GM12878 (cell line): ENCODE results near the gene HBA1.
"Not testable (repeated sequence)": the region's sequence is repeated elsewhere in the genome, so short reads cannot be mapped to it uniquely, and the experiment has no call there.

Experiments used
- BACH1 ChIP-seq: fragments of 450-650 bp; IDR thresholded peaks from 2 replicates; pipeline ENCODE4 v1.6.1; 2017; ENCODE audit warnings: mild to moderate bottlenecking, borderline replicate concordance
- CTCF ChIP-seq, 3 experiments: IDR thresholded peaks in 2 of 3; conservative IDR thresholded peaks in 1 of 3; 2 replicates each; pipeline ENCODE4 v1.5.1; 2011; ENCODE audit warnings: low read depth in 3 of 3, low read length in 3 of 3, mild to moderate bottlenecking in 3 of 3, control low read depth in 2 of 3, moderate library complexity in 2 of 3, inconsistent platforms in 1 of 3, mixed read lengths in 1 of 3; ENCODE audit not compliant: control insufficient read depth in 2 of 3, insufficient read depth in 1 of 3; ENCODE audit errors: extremely low read depth in 1 of 3
- FOS ChIP-seq: IDR thresholded peaks from 3 replicates; pipeline ENCODE4 v1.6.1; 2011; ENCODE audit warnings: borderline replicate concordance; ENCODE audit not compliant: insufficient read length; ENCODE audit errors: extremely low read depth
- MLLT1 ChIP-seq: fragments of 450-650 bp; IDR thresholded peaks from 2 replicates; pipeline ENCODE4 v1.6.1; 2016; ENCODE audit warnings: mild to moderate bottlenecking
- NFIC ChIP-seq: IDR thresholded peaks from 2 replicates; pipeline ENCODE4 v1.6.1; 2012; ENCODE audit warnings: low read depth, mild to moderate bottlenecking, inconsistent platforms, low read length, moderate library complexity
- NFYB ChIP-seq: IDR thresholded peaks from 2 replicates; pipeline ENCODE4 v1.6.1; 2011; ENCODE audit warnings: low read depth, mild to moderate bottlenecking, low read length, improper control_type of control experiment, moderate library complexity; ENCODE audit not compliant: insufficient read depth
- NR2C1 ChIP-seq: fragments of 450-650 bp; IDR thresholded peaks from 2 replicates; pipeline ENCODE4 v1.6.1; 2017; ENCODE audit warnings: antibody characterized with exemption, mild to moderate bottlenecking, moderate library complexity
- POLR2A ChIP-seq: IDR thresholded peaks from 2 replicates; pipeline ENCODE4 v1.6.1; 2011; ENCODE audit warnings: low read depth, mild to moderate bottlenecking, low read length
- POLR2AphosphoS5 ChIP-seq: IDR thresholded peaks from 2 replicates; pipeline ENCODE4 v1.6.1; 2011; ENCODE audit warnings: mild to moderate bottlenecking, low read length, inconsistent platforms
- RB1 ChIP-seq: fragments of 450-650 bp; formaldehyde crosslinking; IDR thresholded peaks from 2 replicates; pipeline ENCODE4 v1.6.1; 2017; ENCODE audit warnings: mild to moderate bottlenecking, borderline replicate concordance
- REST ChIP-seq: IDR thresholded peaks from 2 replicates; pipeline ENCODE4 v1.6.1; 2012; ENCODE audit warnings: mild to moderate bottlenecking, low read depth, low read length
- SMAD1 ChIP-seq: fragments of 450-650 bp; IDR thresholded peaks from 2 replicates; pipeline ENCODE4 v1.6.1; 2018; ENCODE audit warnings: mild to moderate bottlenecking, low read depth; ENCODE audit not compliant: partially characterized antibody
- TF ChIP-seq, protein P1 (sequence below): IDR thresholded peaks from 2 replicates; pipeline ENCODE4 v1.6.1; 2011; ENCODE audit warnings: borderline replicate concordance, low read depth, mild to moderate bottlenecking, moderate library complexity, low read length; ENCODE audit not compliant: insufficient read depth, poor library complexity, severe bottlenecking

DNA sequence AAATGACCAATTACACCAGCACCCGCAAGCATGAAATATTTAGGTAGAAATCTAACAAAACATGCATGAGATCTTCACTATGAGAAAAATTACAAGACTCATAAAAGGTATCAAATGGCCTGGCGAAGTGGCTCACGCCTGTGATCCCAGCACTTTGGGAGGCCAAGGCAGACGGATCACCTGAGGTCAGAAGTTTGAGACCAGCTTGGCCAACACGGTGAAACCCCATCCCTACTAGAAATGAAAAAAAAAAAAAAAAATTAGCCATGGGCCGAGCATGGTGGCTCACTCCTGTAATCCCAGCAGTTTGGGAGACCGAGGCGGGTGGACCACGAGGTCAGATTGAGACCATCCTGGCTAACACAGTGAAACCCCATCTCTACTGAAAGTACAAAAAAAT, 27.6 kb downstream of the HBA1 start:
- TF ChIP-seq MLLT1; POLR2AphosphoS5; NFIC; POLR2A; SMAD1; CTCF (IDR thresholded peaks at IDR 0.05 in 2 of 3, conservative IDR thresholded peaks at IDR 0.05 in 1 of 3; ENCODE audit: control insufficient read depth in 2 of 3, extremely low read depth in 1 of 3, insufficient read depth in 1 of 3, low read depth in 3 of 3, low read length in 3 of 3); FOS; RB1; BACH1; REST; NR2C1; NFYB: not testable (repeated sequence)
- TF ChIP-seq, protein P1, sequence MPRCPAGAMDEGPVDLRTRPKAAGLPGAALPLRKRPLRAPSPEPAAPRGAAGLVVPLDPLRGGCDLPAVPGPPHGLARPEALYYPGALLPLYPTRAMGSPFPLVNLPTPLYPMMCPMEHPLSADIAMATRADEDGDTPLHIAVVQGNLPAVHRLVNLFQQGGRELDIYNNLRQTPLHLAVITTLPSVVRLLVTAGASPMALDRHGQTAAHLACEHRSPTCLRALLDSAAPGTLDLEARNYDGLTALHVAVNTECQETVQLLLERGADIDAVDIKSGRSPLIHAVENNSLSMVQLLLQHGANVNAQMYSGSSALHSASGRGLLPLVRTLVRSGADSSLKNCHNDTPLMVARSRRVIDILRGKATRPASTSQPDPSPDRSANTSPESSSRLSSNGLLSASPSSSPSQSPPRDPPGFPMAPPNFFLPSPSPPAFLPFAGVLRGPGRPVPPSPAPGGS, result not testable (repeated sequence)
